HG03342 (cell line): ENCODE measurements around the gene EML1.

Source experiments
- ATAC-seq: cut with Tn5 transposase; IDR thresholded peaks from one replicate; pipeline ENCODE4 v1.9.1; 2021; ENCODE audit warnings: mild to moderate bottlenecking, moderate library complexity; ENCODE audit not compliant: unreplicated experiment

Gene EML1

GRCh38 chr14:99775351-99775750 lies 17.9 kb upstream of the EML1 start:
- no peak for ATAC-seq

GRCh38 chr14:99777951-99778350 lies 15.3 kb upstream of the EML1 start:
- ATAC-seq, result no peak

- no peak for ATAC-seq
Observed at GRCh38 chr14:99779751-99780150, 13.5 kb upstream of the EML1 start.

DNA sequence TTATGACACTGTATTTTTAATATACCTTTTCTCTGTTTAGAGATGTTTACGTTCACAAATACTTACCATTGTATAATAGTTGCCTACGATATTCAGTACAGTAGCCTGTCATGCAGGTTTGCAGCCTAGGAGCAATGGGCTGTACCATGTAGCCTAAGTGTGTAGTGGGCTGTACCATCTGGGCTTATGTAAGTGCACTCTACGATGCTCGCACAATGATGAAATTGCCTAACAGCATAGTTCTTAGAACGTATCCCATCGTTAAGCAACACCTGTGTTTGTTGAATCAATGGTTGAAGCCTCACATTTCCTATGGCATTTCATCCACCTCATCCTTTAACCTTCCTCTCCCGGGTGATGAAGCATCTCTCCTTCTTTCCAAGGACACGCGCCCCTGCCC lies 12.5 kb upstream of the EML1 start:
- ATAC-seq, result no peak

GRCh38 chr14:99781091-99781490 lies 12.1 kb upstream of the EML1 start:
- ATAC-seq, result no peak

DNA sequence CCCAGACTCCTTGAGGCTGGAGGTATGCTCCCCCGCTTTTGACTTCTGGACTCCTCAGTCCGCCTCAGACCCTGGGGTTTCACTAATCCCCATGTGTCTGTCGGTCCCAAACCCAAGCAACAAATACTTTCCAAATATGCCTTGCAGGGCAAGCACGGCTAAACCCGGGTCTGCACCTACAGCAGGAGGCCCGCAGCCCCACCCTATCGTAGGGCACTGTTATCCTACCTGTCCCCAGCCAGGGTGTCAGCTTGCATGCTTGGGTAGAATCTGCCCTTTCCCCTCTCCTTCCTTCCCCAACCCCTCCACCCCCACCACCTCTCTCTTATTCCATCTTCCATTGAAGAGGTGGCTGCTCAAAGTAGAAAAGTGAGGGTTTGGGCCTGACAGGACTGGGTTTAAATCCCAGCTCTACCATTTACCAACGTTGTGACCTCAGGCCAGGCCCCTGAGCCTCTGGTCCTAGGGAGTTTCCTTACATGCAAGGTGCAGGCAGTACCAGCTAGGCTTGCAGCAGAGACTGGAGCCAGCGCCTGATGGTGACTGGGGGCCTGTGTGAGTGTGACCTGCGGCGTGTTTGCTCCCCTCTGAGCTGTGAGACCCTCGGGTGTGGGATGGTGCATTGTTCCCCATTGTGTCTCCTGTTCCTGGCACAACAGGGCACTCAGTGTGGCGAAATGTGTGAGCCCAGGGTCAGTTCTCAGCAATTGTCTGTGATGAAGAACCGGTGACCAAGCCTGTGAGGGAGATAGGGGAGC lies 11.2 kb upstream of the EML1 start:
- no peak for ATAC-seq

- no peak for ATAC-seq
Observed at GRCh38 chr14:99784508-99784907, 8.7 kb upstream of the EML1 start.

DNA sequence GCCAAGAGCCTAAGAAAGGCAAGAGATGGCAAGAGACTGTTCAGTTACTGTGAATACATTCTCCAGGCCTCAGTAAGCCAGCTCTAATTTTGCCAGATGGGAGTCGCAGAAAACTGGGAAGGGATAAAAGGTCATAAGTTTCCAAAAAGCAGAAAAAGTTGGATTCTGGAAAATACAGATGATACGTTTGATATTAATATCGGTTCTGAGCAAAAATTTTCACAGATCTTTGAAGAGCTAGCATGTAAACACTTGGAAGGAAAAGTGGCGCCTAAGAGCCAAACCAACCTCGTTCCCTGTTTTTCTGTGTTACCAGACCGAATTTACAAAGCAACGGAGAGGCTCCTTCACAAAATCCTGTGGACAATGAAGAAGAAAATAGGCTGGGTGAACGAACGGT lies 7.8 kb upstream of the EML1 start:
- ATAC-seq, result no peak

DNA sequence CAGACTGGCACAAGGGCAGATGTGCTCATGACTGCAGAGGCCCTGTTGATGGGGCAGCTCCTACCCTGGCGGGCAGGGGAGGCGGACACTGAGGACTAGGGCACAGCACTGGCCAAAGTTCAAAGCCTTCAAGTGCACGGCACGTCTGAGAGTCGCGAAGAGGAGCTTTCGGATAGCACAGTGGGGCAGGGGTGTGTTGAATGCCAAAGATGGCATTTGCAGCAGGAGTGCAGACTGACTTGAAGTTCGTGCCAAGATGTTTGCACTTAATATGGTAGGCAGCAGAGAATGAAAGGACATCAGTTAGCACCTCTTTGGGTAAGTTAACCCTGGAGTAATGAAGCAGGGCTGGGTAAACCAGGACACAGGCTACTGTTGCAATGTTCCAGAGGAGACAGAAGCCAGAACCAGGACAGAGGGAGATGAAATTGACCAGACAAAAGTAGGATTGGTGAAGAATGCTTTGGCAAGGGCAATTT lies 6.7 kb upstream of the EML1 start:
- ATAC-seq, result no peak

DNA sequence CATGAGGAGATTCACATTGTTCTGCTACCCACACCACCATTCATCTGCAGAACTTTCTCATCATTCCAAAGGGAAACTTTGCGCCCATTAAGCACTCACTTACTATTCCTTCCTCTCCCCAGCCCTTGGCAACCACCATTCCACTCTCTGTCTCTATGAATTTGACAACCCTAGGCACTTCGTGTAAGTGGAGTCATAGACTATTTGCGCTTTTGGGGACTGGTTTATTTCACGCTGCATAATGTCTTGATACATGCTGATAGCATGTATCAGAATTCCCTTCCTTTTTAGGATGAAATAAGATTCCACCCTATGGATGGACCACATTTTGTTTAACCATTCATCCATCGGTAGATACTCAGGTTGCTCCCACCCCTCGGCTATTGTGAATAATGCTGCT lies 4.5 kb upstream of the EML1 start:
- ATAC-seq, result no peak

- no peak for ATAC-seq
Observed at GRCh38 chr14:99789581-99789980, 3.6 kb upstream of the EML1 start.

- no peak for ATAC-seq
Observed at GRCh38 chr14:99790201-99790977, 2.8 kb upstream of the EML1 start.

DNA sequence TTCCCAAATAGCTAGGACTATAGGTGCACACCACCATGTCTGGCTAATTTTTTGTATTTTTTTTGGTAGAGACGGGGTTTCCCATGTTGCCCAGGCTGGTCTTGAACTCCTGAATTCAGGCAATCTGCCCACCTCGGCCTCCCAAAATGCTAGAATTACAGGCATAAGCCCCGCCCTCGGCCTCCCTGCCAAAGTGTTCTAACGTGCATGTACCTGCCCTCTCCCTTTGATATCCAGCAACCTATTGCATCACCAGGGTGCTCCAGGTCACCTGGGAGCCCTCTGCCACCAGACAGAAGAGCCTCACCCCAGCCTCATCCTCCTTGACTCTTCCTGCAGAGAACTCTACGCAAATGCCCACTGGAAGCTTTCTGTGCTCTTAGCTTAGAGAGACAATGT lies 2.2 kb upstream of the EML1 start:
- ATAC-seq, result no peak

- no peak for ATAC-seq
Observed at GRCh38 chr14:99791476-99792209, 1.6 kb upstream of the EML1 start.

DNA sequence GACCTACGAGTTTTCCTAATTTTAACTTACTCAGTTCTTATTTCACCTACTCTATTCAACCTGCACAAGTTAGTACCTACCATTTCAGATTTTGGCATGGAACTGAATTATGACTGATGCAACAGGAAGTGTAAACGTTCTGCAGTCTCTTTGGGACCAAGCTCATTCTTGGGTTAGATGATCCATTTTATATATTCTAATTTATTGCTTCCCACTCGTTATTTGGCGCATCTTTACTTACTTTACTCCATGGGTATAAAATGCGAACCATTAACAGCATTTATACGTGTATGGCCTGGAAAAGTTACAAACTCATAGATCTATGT lies 1.0 kb upstream of the EML1 start:
- ATAC-seq, result no peak

- ATAC-seq, result no peak
Observed at GRCh38 chr14:99792551-99793212, 531 bp upstream of the EML1 start.

- ATAC-seq, result no peak
Observed at GRCh38 chr14:99794151-99794780, 1.1 kb downstream of the EML1 start.

DNA sequence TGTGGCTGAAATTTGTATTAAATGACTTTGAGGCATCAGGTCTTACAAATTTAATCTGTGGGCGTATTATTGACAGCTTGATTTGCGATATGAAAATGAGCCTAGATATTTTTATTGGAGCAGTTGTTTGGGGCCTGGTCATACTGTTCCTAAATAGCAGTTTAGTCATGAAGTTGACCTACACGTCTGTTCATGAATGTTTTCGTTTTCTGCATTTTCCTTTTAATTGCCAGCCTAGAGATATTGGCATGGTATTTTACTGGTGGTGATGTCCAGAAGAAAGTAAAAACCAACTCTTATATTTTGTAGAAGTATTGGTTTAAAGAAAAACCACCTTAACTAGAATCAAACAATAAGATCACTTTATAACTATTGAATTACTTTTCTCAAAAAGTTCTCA lies 1.8 kb downstream of the EML1 start:
- no peak for ATAC-seq

- ATAC-seq, result no peak
Observed at GRCh38 chr14:99797231-99797630, 4.0 kb downstream of the EML1 start.

DNA sequence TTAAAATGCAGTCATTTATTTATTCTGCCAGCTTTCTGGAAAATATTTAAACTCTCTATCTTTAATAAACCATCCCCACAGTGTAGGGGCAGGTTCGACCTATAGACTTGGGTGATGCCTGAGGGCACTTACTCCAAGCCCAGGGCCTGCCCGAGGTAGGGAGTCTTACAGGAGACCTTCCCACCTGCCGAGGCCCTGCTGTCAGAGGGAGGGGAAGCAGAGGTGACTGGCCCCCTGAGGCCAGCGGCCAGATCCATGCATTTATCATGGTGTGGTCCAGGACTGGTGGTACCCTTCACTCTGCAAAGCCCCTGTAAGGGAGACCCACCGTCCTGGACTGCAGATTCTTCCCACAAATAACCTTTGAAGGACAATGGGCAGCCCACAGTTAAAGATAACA lies 7.6 kb downstream of the EML1 start:
- ATAC-seq, result no peak
